ENCODE results near the gene XPNPEP1.

XPNPEP1 gene

GRCh38 chr10:109922976-109923921 is at the start of gene XPNPEP1:
Gene XPNPEP1 (minus strand): TSS chr10:109923511. CDS start chr10:109923433, 78 bp downstream.
- peak; percentile 71 to 74 for DNase-seq

- no peak for DNase-seq
Measured at GRCh38 chr10:109972372-109973001, 49.2 kb upstream of the XPNPEP1 start.

- DNase-seq, result no peak
Measured at GRCh38 chr10:109971634-109972033, 48.3 kb upstream of the XPNPEP1 start.

GRCh38 chr10:109969760-109970346 is 46.5 kb upstream of the XPNPEP1 start:
- no peak for DNase-seq

- no peak for DNase-seq
Measured at GRCh38 chr10:109968953-109969759, 45.8 kb upstream of the XPNPEP1 start.

GRCh38 chr10:109967739-109968088 is 44.4 kb upstream of the XPNPEP1 start:
- no peak for DNase-seq

GRCh38 chr10:109966961-109967738 is 43.8 kb upstream of the XPNPEP1 start:
- no peak for DNase-seq

GRCh38 chr10:109964318-109964717 is 41.0 kb upstream of the XPNPEP1 start:
- DNase-seq, result no peak

- DNase-seq, result no peak
Measured at GRCh38 chr10:109963439-109963838, 40.1 kb upstream of the XPNPEP1 start.

GRCh38 chr10:109962247-109962646 is 38.9 kb upstream of the XPNPEP1 start:
- DNase-seq, result no peak

- DNase-seq, result no peak
Measured at GRCh38 chr10:109961174-109962001, 38.1 kb upstream of the XPNPEP1 start.

GRCh38 chr10:109960682-109961081 is 37.4 kb upstream of the XPNPEP1 start:
- DNase-seq, result no peak

GRCh38 chr10:109959259-109960145 is 36.2 kb upstream of the XPNPEP1 start:
- no peak for DNase-seq

- no peak for DNase-seq
Measured at GRCh38 chr10:109958059-109958458, 34.7 kb upstream of the XPNPEP1 start.

GRCh38 chr10:109957092-109957797 is 33.9 kb upstream of the XPNPEP1 start:
- DNase-seq, result no peak

GRCh38 chr10:109956454-109957091 is 33.3 kb upstream of the XPNPEP1 start:
- DNase-seq, result peak; percentile 7 to 16

- DNase-seq, result no peak
Measured at GRCh38 chr10:109953766-109954165, 30.5 kb upstream of the XPNPEP1 start.

- DNase-seq, result no peak
Measured at GRCh38 chr10:109952526-109952925, 29.2 kb upstream of the XPNPEP1 start.
